Right lung (tissue), 5 donors: ENCODE results near the gene FFAR3. TPM values are rescaled to one million over a fixed set of nuclear protein-coding genes. Genes with fewer than 3 reads are reported as not detected.
"Not testable (repeated sequence)": the region's sequence is repeated elsewhere in the genome, so short reads cannot be mapped to it uniquely, and the experiment has no call there.

Experiments used
- DNase-seq, 2 donors: peaks; one replicate each; pipeline ENCODE4 v3.0.0-alpha.2; 2013
- polyA plus RNA-seq, 5 donors: library from polyadenylated mRNA; unstranded; fragments of 120-200 nt; gene quantifications; one replicate each; pipeline versions ENCODE4 v1.2.1 to v1.2.3, GENCODE V29; 2013; ENCODE audit warnings: inconsistent platforms in 1 of 5, low replicate concordance in 1 of 5; ENCODE audit not compliant: insufficient read length in 5 of 5, insufficient read depth in 1 of 5

Gene FFAR3
- polyA plus RNA-seq, 5 donors = 0.29 to 0.39 (median 0.29) TPM; not detected in 2

DNA sequence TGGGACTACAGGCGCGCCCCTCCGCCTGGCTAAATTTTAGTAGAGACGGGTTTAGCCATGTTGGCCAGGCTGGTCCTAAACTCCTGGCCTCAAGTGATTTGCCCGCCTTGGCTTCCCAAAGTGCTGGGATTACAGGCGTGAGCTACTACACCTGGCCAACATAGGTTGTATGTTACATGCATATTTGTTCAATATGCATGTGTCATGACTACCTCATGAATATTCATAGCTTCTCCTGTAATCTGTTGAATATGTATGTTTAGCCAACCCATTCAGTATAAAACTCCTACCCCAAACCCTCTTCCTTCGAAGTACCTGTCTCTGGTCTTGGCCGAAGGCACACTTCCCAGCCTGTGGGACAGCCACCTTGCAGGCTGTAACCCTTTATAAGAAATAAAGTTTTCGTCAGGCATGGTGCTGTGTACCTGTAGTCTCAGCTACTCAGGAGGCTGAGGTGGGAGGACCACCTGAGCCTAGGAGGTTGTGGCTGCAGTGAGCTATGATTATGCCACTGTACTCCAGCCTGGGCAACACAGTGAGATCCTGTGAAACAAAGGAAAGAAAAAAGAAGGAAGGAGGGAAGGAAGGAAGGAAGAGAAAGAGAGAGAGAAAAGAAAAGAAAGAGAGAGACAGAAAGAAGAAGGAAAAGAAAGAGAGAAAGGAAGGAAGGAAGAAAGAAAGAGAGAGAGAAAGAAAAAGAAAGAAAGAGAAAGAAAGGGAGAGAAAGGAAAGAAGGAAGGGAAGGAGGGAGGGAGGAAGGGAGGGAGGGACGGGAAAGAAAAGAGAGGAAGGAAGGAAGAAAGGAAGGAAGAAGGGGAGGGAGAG lies 41.9 kb downstream of the FFAR3 start:
- no peak for DNase-seq

- no peak for DNase-seq
Observed at GRCh38 chr19:35400773-35401100, 42.5 kb downstream of the FFAR3 start.

- DNase-seq = not testable (repeated sequence)
Observed at GRCh38 chr19:35401416-35401815, 43.2 kb downstream of the FFAR3 start.

DNA sequence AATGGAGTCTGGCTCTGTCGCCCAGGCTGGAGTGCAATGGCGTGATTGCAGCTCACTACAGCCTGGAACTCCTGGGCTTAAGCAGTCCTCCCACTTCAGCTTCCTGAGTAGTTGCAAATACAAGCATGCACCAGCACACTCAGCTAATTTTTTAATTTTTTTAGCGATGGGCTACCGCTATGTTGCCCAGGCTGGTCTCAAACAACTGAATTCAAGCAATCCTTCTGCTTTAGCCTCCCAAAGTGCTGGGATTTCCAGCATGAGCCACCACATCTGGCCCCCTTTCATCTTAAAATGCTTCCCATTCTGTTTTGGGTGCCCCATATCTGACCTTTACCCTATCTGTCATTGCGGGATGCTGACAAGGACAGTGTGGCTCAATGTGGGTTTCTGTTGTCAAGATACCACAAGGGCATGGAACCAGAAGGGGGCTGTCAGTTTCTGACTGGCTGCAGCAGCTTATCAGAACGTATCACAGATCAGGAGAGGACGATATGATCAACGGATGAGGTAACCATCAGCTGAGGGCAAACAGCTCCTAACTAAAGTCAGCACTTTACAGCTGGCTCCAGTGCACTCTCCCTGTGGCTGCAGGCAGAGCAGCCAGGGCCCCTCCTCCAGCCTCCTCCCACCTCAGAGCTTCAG lies 45.0 kb downstream of the FFAR3 start:
- no peak for DNase-seq

- no peak for DNase-seq
Observed at GRCh38 chr19:35404879-35405622, 46.8 kb downstream of the FFAR3 start.

GRCh38 chr19:35407619-35408018 lies 49.4 kb downstream of the FFAR3 start:
- no peak for DNase-seq

DNA sequence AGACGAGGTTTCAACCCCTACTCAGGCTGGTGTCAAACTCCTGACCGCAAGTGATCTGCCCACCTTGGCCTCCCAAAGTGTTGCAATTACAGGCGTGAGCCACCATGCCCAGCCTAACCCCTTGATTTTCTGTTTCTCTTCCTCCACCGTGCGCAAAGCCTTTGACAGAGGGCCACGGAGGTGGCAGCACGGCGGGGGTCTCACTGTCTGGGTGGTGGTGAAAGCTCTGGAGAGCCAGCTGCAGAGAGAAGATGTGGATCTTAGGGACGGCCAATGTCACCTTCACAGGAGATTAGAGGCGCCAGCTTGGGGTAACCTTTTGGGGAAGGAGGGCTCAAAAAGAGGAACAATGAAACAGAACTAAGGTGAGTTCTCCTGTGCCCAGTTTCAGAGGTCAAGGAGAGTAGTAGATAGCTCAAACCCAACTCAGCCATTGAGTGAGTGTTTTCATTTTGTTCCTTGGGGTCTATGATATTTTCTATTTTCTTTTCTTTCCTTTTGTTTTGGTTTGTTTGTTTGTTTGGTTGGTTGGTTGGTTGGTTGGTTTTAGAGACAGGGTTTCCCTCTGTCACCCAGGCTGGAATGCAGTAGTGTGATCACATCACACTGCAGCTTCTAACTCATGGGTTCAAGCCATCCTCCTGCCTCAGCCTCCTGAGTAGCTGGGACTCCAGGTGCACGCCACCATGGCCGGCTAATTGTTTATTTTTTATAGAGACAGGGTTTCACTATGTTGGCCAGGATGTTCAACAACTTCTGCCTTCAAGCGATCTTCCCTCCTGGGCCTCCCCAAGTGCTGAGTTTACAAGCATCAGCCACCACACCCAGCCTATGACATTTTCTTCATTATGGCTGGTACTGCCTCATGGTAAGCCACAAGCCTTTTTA lies 50.3 kb downstream of the FFAR3 start:
- no peak for DNase-seq

DNA sequence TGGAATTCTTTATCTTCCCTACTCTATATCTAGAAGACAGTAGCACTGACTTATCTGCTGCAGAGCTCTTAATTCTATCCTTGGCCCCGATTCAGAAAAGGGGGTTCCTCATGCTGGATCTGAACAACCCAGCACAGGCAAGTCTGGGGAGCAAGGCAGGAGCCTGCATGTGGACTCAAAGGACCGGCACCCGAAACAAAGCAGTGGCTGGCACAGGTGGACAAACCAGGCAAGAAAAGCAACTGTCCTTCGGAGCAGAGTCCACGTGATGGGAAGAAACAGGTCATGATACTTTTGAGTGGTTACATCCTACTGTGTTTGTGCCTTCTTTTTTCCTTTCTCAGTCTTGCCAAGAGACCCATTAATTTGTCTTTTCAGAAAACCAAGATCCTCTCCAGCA lies 50.9 kb downstream of the FFAR3 start:
- DNase-seq = no peak

Other genes with a start within 250 kb of the FFAR3 start
- gene FXYD3, start 242.6 kb upstream of the FFAR3 start, polyA plus RNA-seq = 10 to 100 TPM; 19.9 to 48.0 (median 20.8) TPM
- 1 to 10 TPM; 2.3 to 3.0 (median 2.9) TPM for gene LGI4, start 223.4 kb upstream of the FFAR3 start, polyA plus RNA-seq
- gene FXYD1, start 219.6 kb upstream of the FFAR3 start, polyA plus RNA-seq = 10 to 100 TPM; 39.2 to 70.2 (median 57.5) TPM
- 1 to 10 TPM in 3 of 5 donors, under 1 TPM in 2; 0.36 to 1.4 (median 1.2) TPM for gene FXYD7, start 215.2 kb upstream of the FFAR3 start, polyA plus RNA-seq
- 10 to 100 TPM; 22.2 to 35.0 (median 30.1) TPM for gene FXYD5, start 203.7 kb upstream of the FFAR3 start, polyA plus RNA-seq
- under 1 TPM in 2 of 5 donors, not detected in 3; 0.09 to 0.18 TPM for gene FAM187B, start 129.7 kb upstream of the FFAR3 start, polyA plus RNA-seq
- 10 to 100 TPM; 43.5 to 76.2 (median 54.3) TPM for gene LSR, start 109.5 kb upstream of the FFAR3 start, polyA plus RNA-seq
- 100 to 1,000 TPM; 120 to 179 (median 153) TPM for gene USF2, start 89.5 kb upstream of the FFAR3 start, polyA plus RNA-seq
- gene HAMP, start 75.9 kb upstream of the FFAR3 start, polyA plus RNA-seq = under 1 TPM; 0.21 to 0.77 (median 0.26) TPM
- 10 to 100 TPM in 2 of 5 donors, 1 to 10 TPM in 3; 1.4 to 15.2 (median 2.8) TPM for gene MAG, start 66.3 kb upstream of the FFAR3 start, polyA plus RNA-seq
- gene CD22, start 29.3 kb upstream of the FFAR3 start, polyA plus RNA-seq = 10 to 100 TPM in 2 of 5 donors, 1 to 10 TPM in 3; 5.3 to 61.8 (median 8.3) TPM
- gene FFAR1, start 10.6 kb upstream of the FFAR3 start, polyA plus RNA-seq = under 1 TPM in 3 of 5 donors, not detected in 2; 0.10 to 0.49 (median 0.44) TPM
- under 1 TPM in 2 of 5 donors, not detected in 3; 0.10 to 0.25 TPM for gene GPR42, start 12.6 kb downstream of the FFAR3 start, polyA plus RNA-seq
- gene FFAR2, start 89.8 kb downstream of the FFAR3 start, polyA plus RNA-seq = under 1 TPM; 0.19 to 0.49 (median 0.34) TPM
- gene KRTDAP, start 132.0 kb downstream of the FFAR3 start, polyA plus RNA-seq = 1 to 10 TPM in 4 of 5 donors, under 1 TPM in 1; 0.69 to 1.8 (median 1.4) TPM
- gene DMKN, start 155.2 kb downstream of the FFAR3 start, polyA plus RNA-seq = 100 to 1,000 TPM in 4 of 5 donors, 10 to 100 TPM in 1; 91.2 to 146 (median 119) TPM
- not detected for gene SBSN, start 169.9 kb downstream of the FFAR3 start, polyA plus RNA-seq
- gene GAPDHS, start 175.0 kb downstream of the FFAR3 start, polyA plus RNA-seq = not detected
- gene TMEM147, start 187.2 kb downstream of the FFAR3 start, polyA plus RNA-seq = 10 to 100 TPM; 48.9 to 78.4 (median 58.9) TPM
- gene ATP4A, start 205.2 kb downstream of the FFAR3 start, polyA plus RNA-seq = not detected
- not detected for gene PMIS2, start 227.7 kb downstream of the FFAR3 start, polyA plus RNA-seq